Activated T-cell treated with anti-CD3 and anti-CD28 coated beads, Interleukin-2, amount 50 U/mL, for 24 hours (primary cell): Measurements from ENCODE around the gene TMEM39B.
"Not testable (repeated sequence)": the region's sequence is repeated elsewhere in the genome, so short reads cannot be mapped to it uniquely, and the experiment has no call there.

ENCODE experiments used
- DNase-seq: peaks from one replicate; pipeline ENCODE4 v3.0.0-alpha.2; 2020
- H3K27ac Mint-ChIP-seq: 2 replicates; pipeline ENCODE4 v1.8.0; 2020; ENCODE audit warnings: mild to moderate bottlenecking, mixed read lengths
- H3K27me3 Mint-ChIP-seq: 2 replicates; pipeline ENCODE4 v1.8.0; 2020; ENCODE audit warnings: mixed read lengths
- H3K36me3 Mint-ChIP-seq: 2 replicates; pipeline ENCODE4 v1.8.0; 2020; ENCODE audit warnings: low read depth, mixed read lengths
- H3K4me1 Mint-ChIP-seq: 2 replicates; pipeline ENCODE4 v1.8.0; 2020; ENCODE audit warnings: low read depth, mixed read lengths
- H3K4me3 Mint-ChIP-seq: 2 replicates; pipeline ENCODE4 v1.8.0; 2020; ENCODE audit warnings: mild to moderate bottlenecking, moderate library complexity, mixed read lengths
- H3K9me3 Mint-ChIP-seq: 2 replicates; pipeline ENCODE4 v1.8.0; 2020; ENCODE audit warnings: mixed read lengths

The TMEM39B gene

GRCh38 chr1:32113436-32113835 is 40.7 kb downstream of the TMEM39B start:
- not testable (repeated sequence) for H3K27me3 Mint-ChIP-seq, H3K4me3 Mint-ChIP-seq, DNase-seq, H3K9me3 Mint-ChIP-seq
- Mint-ChIP-seq H3K4me1 (peaks cover 71% of the 10 kb centered on the region), H3K36me3 (peaks cover 63% of the 10 kb centered on the region), H3K27ac (peak overlapping the region; percentile 62)

DNA sequence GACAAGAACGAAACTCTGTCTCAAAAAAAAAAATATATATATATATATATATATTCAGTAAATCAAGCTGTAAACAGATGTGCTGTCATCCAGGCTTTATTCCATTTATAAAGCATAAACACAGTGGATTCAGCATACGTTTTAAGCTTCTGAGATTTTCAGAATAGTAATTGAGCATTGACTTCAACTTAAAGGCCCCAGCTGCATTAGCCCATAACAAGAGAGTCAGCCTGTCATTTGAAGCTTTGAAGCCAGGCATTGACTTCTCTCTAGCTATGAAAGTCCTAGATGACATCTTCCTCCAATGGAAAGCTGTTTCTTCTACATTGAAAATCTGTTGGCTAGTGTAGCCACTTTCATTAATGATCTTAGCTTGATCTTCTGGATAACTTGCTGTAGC is 41.7 kb downstream of the TMEM39B start:
- H3K4me1 Mint-ChIP-seq, result peaks cover 73% of the 10 kb centered on the region
- no peaks in the 10 kb centered on the region for H3K9me3 Mint-ChIP-seq
- DNase-seq, result no peak
- H3K27ac Mint-ChIP-seq, result no peak overlapping the region
- peaks cover 57% of the 10 kb centered on the region for H3K36me3 Mint-ChIP-seq
- H3K4me3 Mint-ChIP-seq, result no peak overlapping the region
- no peaks in the 10 kb centered on the region for H3K27me3 Mint-ChIP-seq

- Mint-ChIP-seq H3K36me3 (peaks cover 52% of the 10 kb centered on the region), H3K9me3 (no peaks in the 10 kb centered on the region), H3K27me3 (no peaks in the 10 kb centered on the region), H3K27ac (no peak overlapping the region), H3K4me1 (peaks cover 66% of the 10 kb centered on the region), H3K4me3 (no peak overlapping the region)
- no peak for DNase-seq
Measured at GRCh38 chr1:32115496-32115895, 42.8 kb downstream of the TMEM39B start.

- Mint-ChIP-seq H3K4me3 (no peak overlapping the region), H3K27ac (no peak overlapping the region), H3K36me3 (peaks cover 51% of the 10 kb centered on the region), H3K4me1 (peaks cover 66% of the 10 kb centered on the region), H3K27me3 (no peaks in the 10 kb centered on the region), H3K9me3 (no peaks in the 10 kb centered on the region)
- no peak for DNase-seq
Measured at GRCh38 chr1:32116531-32116930, 43.8 kb downstream of the TMEM39B start.

- DNase-seq, result no peak
- Mint-ChIP-seq H3K27me3 (no peaks in the 10 kb centered on the region), H3K9me3 (no peaks in the 10 kb centered on the region), H3K4me1 (peaks cover 55% of the 10 kb centered on the region), H3K27ac (peak overlapping the region; percentile 63), H3K36me3 (peaks cover 42% of the 10 kb centered on the region), H3K4me3 (no peak overlapping the region)
Measured at GRCh38 chr1:32122151-32122550, 49.4 kb downstream of the TMEM39B start.

DNA sequence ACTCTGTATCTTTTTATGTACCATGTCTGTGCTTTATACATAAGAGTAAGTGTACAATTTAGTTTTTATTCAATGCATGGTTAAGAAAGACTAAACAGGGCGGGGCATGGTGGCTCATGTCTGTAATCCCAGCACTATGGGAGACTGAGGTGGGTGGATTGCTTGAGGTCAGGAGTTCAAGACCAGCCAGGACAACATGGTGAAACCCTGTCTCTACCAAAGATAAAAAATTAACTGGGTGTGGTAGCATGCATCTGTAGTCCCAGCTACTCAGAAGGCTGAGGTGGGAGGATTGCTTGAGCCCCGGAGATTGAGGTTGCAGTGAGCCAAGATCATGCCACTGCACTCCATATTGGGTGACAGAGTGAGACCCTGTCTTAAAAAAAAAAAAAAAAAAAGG is 50.6 kb downstream of the TMEM39B start:
- not testable (repeated sequence) for H3K9me3 Mint-ChIP-seq, H3K4me3 Mint-ChIP-seq, H3K27ac Mint-ChIP-seq, H3K27me3 Mint-ChIP-seq, DNase-seq
- Mint-ChIP-seq H3K36me3 (peaks cover 42% of the 10 kb centered on the region), H3K4me1 (peaks cover 58% of the 10 kb centered on the region)

DNA sequence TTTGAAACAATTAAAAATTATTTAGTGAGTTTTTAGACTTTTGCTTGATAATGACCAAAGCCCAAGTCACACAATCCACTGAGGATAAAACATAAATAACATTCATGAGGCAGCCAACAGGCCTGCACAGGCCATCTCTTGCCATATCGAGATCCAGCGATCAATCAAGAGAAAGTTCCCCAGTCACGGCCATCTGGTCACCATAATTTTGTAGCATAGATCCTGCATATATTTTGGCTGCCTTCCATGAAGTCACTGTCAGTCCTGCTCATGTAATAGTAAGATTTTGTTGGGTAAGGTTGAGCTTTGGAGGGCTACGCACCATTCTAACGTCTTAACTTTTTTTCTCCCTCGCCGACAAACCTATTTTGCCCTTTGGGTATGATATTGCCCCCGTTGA is 52.6 kb downstream of the TMEM39B start:
- no peak overlapping the region for H3K27ac Mint-ChIP-seq
- no peak overlapping the region for H3K4me3 Mint-ChIP-seq
- H3K36me3 Mint-ChIP-seq, result peaks cover 56% of the 10 kb centered on the region
- H3K9me3 Mint-ChIP-seq, result no peaks in the 10 kb centered on the region
- H3K27me3 Mint-ChIP-seq, result no peaks in the 10 kb centered on the region
- no peak for DNase-seq
- peaks cover 64% of the 10 kb centered on the region for H3K4me1 Mint-ChIP-seq

DNA sequence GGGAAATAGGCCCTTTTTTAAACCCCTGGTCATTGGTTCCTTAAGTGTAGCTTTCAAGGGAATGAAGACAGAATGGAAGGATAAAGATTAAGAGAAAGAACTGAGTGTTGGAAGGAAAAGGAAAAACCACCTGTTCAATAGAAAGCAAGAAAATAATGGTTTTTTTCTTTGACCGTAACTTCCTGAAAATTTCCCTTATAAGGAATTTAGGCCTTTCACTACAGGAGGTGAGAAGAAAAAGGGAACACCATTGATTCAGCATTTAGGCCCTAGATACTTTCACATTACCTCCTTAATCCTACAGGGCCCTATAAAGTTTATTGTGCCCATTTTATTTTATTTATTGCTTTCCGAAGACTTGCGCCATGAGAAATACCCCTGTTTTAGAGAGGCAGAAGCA is 54.0 kb downstream of the TMEM39B start:
- Mint-ChIP-seq H3K27me3 (no peaks in the 10 kb centered on the region), H3K36me3 (peaks cover 57% of the 10 kb centered on the region), H3K27ac (peak overlapping the region; percentile 55)

DNA sequence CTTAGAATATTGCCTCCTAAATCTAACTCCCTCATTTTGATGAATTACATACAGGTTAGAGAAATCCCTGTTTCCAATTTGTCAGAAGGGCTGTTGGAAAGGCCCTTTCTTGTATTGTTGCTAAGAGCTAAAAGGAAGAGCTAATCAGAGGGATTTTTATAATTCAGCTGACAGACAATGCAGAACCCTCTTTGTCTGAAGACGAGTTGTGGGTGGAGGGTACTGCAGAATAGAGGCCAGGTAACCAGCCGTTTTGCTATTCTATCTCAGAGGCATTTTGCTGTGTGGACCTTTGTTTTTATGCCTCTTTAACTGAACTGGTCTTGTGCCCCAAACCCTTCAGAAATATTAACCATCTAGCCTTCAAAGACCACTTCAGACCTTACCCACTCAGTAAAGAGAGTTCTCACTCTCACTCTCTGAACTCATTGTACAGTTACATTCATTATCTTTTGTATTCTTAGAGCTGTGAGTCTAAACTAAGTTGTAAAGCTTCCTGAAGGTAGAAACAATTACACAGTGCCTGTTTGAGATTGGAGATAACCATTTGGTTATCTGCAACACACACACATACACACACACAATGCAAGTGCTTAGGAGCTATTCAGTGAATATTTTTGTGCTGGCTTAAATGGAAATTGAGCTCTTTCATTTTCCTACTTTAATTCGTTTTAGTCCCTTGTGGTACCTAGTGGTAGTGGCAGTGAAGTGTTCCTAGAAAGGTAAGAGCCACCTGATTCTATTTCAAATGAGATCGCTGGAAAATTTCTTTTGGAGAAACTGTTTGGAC is 54.9 kb downstream of the TMEM39B start:
- H3K27me3 Mint-ChIP-seq, result no peaks in the 10 kb centered on the region
- H3K4me3 Mint-ChIP-seq, result no peak overlapping the region
- peaks cover 54% of the 10 kb centered on the region for H3K36me3 Mint-ChIP-seq
- peaks cover 48% of the 10 kb centered on the region for H3K4me1 Mint-ChIP-seq
- no peak for DNase-seq
- H3K27ac Mint-ChIP-seq, result peak overlapping the region; percentile 24
- no peaks in the 10 kb centered on the region for H3K9me3 Mint-ChIP-seq

More for the DNA sequence above, 54.0 kb downstream of the TMEM39B start:
- no peak overlapping the region for H3K4me3 Mint-ChIP-seq
- H3K9me3 Mint-ChIP-seq, result no peaks in the 10 kb centered on the region
- no peak for DNase-seq
- peaks cover 52% of the 10 kb centered on the region for H3K4me1 Mint-ChIP-seq

DNA sequence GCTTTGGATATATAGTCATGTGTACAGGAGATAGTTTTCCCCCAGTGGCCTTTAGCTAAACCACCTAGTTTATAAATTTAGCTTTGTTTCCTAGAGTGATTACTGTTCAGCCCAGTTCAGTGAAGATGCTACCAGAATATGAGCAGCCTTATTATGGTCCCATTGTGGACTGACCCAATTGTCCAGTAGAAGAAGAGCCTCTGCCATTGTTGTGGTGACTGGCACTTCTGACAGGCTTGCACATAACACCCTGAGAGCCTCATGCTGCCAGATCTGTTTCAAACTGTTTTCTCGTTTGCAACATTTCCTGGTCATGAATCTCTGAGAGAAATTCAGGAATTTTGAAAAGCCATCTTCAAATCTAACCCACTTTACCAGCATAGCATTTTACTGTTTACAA is 55.7 kb downstream of the TMEM39B start:
- H3K36me3 Mint-ChIP-seq, result peaks cover 54% of the 10 kb centered on the region
- H3K27me3 Mint-ChIP-seq, result no peaks in the 10 kb centered on the region
- H3K27ac Mint-ChIP-seq, result no peak overlapping the region
- DNase-seq, result no peak
- H3K4me3 Mint-ChIP-seq, result no peak overlapping the region
- H3K9me3 Mint-ChIP-seq, result no peaks in the 10 kb centered on the region
- H3K4me1 Mint-ChIP-seq, result peaks cover 41% of the 10 kb centered on the region

DNA sequence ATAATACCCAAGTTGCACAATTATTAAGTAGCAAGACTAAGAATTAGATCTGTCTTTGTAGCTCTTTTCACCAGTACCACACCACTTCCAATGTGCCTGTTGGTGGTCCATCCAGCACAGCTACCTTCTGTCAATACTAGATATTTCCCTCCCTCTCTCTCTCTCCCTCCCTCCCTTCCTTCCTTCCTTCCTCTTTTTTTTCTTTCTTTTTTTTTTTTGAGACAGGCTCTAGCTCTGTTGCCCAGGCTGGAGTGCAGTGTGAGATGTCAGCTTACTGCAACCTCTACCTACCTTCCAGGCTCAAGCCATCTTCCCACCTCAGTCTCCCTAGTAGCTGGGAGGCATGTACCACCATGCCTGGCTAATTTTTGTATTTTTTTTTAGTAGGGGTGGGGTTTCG is 56.2 kb downstream of the TMEM39B start:
- Mint-ChIP-seq H3K4me3 (no peak overlapping the region), H3K27me3 (no peaks in the 10 kb centered on the region), H3K36me3 (peaks cover 56% of the 10 kb centered on the region), H3K9me3 (no peaks in the 10 kb centered on the region), H3K4me1 (peaks cover 43% of the 10 kb centered on the region), H3K27ac (no peak overlapping the region)
- no peak for DNase-seq

- not testable (repeated sequence) for DNase-seq, H3K27ac Mint-ChIP-seq, H3K27me3 Mint-ChIP-seq, H3K4me3 Mint-ChIP-seq, H3K9me3 Mint-ChIP-seq
- Mint-ChIP-seq H3K4me1 (peaks cover 36% of the 10 kb centered on the region), H3K36me3 (peaks cover 66% of the 10 kb centered on the region)
Measured at GRCh38 chr1:32133950-32134280, 61.2 kb downstream of the TMEM39B start.

GRCh38 chr1:32137111-32137510 is 64.4 kb downstream of the TMEM39B start:
- H3K27me3 Mint-ChIP-seq, result no peaks in the 10 kb centered on the region
- peaks cover 51% of the 10 kb centered on the region for H3K4me1 Mint-ChIP-seq
- no peak overlapping the region for H3K27ac Mint-ChIP-seq
- no peaks in the 10 kb centered on the region for H3K9me3 Mint-ChIP-seq
- peaks cover 56% of the 10 kb centered on the region for H3K36me3 Mint-ChIP-seq
- DNase-seq, result no peak
- H3K4me3 Mint-ChIP-seq, result no peak overlapping the region

DNA sequence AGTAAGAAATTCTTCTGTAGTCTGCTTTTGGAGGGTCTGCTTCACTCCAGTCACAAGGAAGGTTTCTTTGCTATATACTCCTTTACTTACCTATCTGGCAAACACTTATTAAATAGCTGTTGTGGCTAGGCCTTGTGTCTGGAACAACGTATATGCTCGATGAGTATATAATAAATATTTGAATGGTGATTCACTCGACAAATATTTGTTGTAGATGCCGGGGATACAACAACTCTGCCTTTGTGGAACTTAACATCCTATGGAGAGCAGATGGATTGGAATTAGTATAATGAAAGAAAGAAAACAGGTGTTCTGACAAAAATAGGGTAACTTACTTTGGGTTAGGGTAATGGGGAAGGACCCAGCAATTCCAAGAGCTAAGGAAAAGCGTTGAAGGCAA is 66.2 kb downstream of the TMEM39B start:
- peaks cover 55% of the 10 kb centered on the region for H3K36me3 Mint-ChIP-seq
- H3K4me1 Mint-ChIP-seq, result peaks cover 63% of the 10 kb centered on the region
- no peaks in the 10 kb centered on the region for H3K9me3 Mint-ChIP-seq
- peak overlapping the region; percentile 62 for H3K27ac Mint-ChIP-seq
- no peak overlapping the region for H3K4me3 Mint-ChIP-seq
- no peak for DNase-seq
- H3K27me3 Mint-ChIP-seq, result no peaks in the 10 kb centered on the region

DNA sequence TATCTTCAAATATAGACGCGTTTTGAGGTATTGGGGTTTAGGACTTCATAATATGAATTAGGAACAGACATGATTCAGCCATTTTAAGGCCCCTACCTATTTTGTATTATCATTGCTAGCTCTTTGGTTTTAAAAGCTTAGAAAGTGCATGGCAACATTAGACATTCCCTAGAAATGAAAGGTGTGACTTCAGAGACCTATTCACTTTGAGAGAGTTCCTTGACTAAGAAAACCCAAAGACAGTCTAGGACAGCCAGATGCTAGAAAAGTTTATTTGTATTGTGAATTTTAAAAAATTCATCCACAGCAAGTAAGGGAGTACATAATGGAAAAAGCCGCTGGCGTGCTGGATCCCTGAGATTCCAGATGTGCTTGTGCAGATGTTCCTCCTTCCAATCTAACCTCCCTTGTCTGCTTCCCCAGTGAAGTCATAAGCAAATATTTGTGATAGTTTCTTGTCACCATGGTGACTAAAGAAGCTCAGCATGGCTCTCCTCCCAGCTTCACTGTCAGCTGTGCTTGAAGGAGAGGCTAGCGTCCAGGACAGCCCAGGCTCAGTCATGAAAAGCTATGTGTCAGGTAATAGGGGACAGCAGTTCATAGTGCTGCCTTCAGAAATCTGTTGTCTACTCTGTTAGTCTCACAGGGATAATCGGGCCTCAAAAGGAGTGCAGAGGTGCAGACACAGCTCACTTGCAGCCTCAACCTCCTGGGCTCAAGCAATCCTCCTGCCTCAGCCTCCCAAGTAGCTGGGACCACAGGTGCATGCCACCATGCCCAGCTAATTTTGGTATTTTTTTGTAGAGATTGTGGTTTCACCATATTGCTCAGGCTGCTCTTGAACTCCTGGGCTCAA is 69.9 kb downstream of the TMEM39B start:
- peaks cover 74% of the 10 kb centered on the region for H3K4me1 Mint-ChIP-seq

More for the DNA sequence above, 69.9 kb downstream of the TMEM39B start:
- Mint-ChIP-seq H3K4me3 (no peak overlapping the region), H3K27me3 (no peaks in the 10 kb centered on the region), H3K9me3 (peaks cover 3% of the 10 kb centered on the region), H3K27ac (peak overlapping the region; percentile 66), H3K36me3 (peaks cover 54% of the 10 kb centered on the region)
- DNase-seq, result no peak
